H1 (cell line): Measurements from ENCODE around the gene POLRMT. TPM values are rescaled to one million over a fixed set of nuclear protein-coding genes. Genes with fewer than 3 reads are reported as not detected.

Experiments used
- RAD21 ChIP-seq, 2 experiments: IDR thresholded peaks in 1 of 2; conservative IDR thresholded peaks in 1 of 2; 2 replicates each; pipeline ENCODE4 v1.6.1; 2011; ENCODE audit warnings: low read depth in 2 of 2, low read length in 2 of 2, improper control_type of control experiment in 1 of 2, inconsistent platforms in 1 of 2, mild to moderate bottlenecking in 1 of 2, moderate library complexity in 1 of 2
- polyA plus RNA-seq, 7 experiments: library from polyadenylated mRNA; depleted of rRNA in 3 of 7; stranded (reverse) in 5 of 7; unstranded in 2 of 7; fragments of >200 nt in 5 of 7; fragments of 200-250 nt in 2 of 7; gene quantifications; 1 replicate in 5 of 7; 2 replicates in 1 of 7; 4 replicates in 1 of 7; pipeline versions ENCODE4 v1.2.1 to v1.2.3, GENCODE V29; 2011 to 2013; ENCODE audit warnings: missing spikeins in 2 of 7, mixed read lengths in 2 of 7
- total RNA-seq: library from RNA; stranded (reverse); fragmentation: NEBNext Ultra II Directional; extraction: Animal tissue kit (Norgen Biotek cat#: 25700); gene quantifications from 2 replicates; pipeline ENCODE4 v1.2.1, GENCODE V29; 2021

Gene POLRMT
- total and polyA plus RNA-seq, 2 of the 8 experiments (the other 6 are each of a cell fraction or from before 2014, with no cell fraction given): 93.0 to 111 TPM

- TF ChIP-seq RAD21 (IDR thresholded peaks at IDR 0.05 in 1 of 2, conservative IDR thresholded peaks at IDR 0.05 in 1 of 2; ENCODE audit: low read depth in 2 of 2, low read length in 2 of 2): no peak
Measured at GRCh38 chr19:658059-658839, 24.9 kb upstream of the POLRMT start (continued).
